HEK293 (cell line): ENCODE data around the gene PRSS50.

Experiments
- CTCF ChIP-seq: fragments of 450-650 bp; formaldehyde crosslinking; IDR thresholded peaks from 2 replicates; pipeline ENCODE4 v1.5.1; 2016; ENCODE audit warnings: missing biosample characterization, missing genetic modification characterization
- PATZ1 ChIP-seq: fragments of 450-650 bp; formaldehyde crosslinking; IDR thresholded peaks from 2 replicates; pipeline ENCODE4 v1.5.1; 2016; ENCODE audit warnings: missing biosample characterization, missing genetic modification characterization
- RBAK ChIP-seq: fragments of 450-650 bp; formaldehyde crosslinking; IDR thresholded peaks from 2 replicates; pipeline ENCODE4 v1.5.1; 2016; ENCODE audit warnings: missing biosample characterization, missing genetic modification characterization
- ZBTB1 ChIP-seq: fragments of 450-650 bp; formaldehyde crosslinking; IDR thresholded peaks from 2 replicates; pipeline ENCODE4 v1.5.1; 2016; ENCODE audit warnings: missing biosample characterization, missing genetic modification characterization
- ZNF302 ChIP-seq: fragments of 450-650 bp; formaldehyde crosslinking; IDR thresholded peaks from 2 replicates; pipeline ENCODE4 v1.5.1; 2016; ENCODE audit warnings: missing biosample characterization, missing genetic modification characterization, low read depth
- ZNF514 ChIP-seq: fragments of 450-650 bp; formaldehyde crosslinking; IDR thresholded peaks from 2 replicates; pipeline ENCODE4 v1.5.1; 2016; ENCODE audit warnings: missing biosample characterization, missing genetic modification characterization
- ZNF76 ChIP-seq: fragments of 450-650 bp; formaldehyde crosslinking; IDR thresholded peaks from 2 replicates; pipeline ENCODE4; 2016; ENCODE audit warnings: low read depth, missing biosample characterization, missing genetic modification characterization, borderline replicate concordance
- TF ChIP-seq, protein P1 (sequence below): fragments of 450-650 bp; formaldehyde crosslinking; IDR thresholded peaks from 2 replicates; pipeline ENCODE4 v1.5.1; 2016; ENCODE audit warnings: missing biosample characterization, missing genetic modification characterization, borderline replicate concordance

DNA sequence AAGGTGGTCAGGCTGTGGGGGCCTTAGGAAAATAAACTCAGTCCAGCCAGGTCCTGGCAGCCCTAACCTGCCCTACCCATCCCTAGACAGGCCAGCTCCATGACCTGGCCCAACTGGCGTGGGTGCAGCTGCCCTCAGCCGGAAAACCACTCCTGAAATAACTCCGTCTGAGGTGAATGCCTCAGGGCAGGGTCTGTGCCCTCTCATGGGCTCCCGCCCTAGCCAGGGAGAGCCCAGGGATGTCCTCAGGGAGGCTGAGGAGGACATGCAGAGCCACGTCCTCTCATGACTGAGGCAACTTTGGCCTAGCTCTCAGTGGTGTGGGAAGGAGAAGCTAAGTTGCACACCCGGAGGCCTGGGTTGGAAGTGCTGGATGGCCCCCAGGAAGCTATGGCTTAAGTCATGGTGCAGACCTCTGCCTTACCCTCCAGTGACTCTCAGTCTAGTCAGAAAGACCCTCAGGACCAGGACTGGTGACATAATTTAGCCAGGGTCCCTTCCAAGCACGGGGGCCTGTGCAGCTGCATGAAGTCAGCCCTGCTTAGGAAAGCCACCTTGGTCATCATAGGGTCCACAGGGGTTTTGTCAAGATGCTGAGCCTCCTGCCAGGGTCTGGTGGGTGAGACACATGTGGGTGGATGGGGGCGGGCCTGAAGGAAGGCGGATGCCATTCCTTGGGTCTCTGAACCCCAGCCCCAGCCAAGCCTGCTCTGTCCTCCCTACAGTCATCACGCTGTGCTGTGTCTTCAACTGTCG is 9.1 kb downstream of the PRSS50 start:
- no peak for TF ChIP-seq ZNF302 (tag by site-specific recombination)
- TF ChIP-seq ZBTB1: no peak
- no peak for TF ChIP-seq CTCF
- no peak for TF ChIP-seq ZNF76 (tag by site-specific recombination)
- TF ChIP-seq ZNF514 (tag by site-specific recombination): no peak
- no peak for TF ChIP-seq RBAK (tag by site-specific recombination)
- TF ChIP-seq, protein P1, sequence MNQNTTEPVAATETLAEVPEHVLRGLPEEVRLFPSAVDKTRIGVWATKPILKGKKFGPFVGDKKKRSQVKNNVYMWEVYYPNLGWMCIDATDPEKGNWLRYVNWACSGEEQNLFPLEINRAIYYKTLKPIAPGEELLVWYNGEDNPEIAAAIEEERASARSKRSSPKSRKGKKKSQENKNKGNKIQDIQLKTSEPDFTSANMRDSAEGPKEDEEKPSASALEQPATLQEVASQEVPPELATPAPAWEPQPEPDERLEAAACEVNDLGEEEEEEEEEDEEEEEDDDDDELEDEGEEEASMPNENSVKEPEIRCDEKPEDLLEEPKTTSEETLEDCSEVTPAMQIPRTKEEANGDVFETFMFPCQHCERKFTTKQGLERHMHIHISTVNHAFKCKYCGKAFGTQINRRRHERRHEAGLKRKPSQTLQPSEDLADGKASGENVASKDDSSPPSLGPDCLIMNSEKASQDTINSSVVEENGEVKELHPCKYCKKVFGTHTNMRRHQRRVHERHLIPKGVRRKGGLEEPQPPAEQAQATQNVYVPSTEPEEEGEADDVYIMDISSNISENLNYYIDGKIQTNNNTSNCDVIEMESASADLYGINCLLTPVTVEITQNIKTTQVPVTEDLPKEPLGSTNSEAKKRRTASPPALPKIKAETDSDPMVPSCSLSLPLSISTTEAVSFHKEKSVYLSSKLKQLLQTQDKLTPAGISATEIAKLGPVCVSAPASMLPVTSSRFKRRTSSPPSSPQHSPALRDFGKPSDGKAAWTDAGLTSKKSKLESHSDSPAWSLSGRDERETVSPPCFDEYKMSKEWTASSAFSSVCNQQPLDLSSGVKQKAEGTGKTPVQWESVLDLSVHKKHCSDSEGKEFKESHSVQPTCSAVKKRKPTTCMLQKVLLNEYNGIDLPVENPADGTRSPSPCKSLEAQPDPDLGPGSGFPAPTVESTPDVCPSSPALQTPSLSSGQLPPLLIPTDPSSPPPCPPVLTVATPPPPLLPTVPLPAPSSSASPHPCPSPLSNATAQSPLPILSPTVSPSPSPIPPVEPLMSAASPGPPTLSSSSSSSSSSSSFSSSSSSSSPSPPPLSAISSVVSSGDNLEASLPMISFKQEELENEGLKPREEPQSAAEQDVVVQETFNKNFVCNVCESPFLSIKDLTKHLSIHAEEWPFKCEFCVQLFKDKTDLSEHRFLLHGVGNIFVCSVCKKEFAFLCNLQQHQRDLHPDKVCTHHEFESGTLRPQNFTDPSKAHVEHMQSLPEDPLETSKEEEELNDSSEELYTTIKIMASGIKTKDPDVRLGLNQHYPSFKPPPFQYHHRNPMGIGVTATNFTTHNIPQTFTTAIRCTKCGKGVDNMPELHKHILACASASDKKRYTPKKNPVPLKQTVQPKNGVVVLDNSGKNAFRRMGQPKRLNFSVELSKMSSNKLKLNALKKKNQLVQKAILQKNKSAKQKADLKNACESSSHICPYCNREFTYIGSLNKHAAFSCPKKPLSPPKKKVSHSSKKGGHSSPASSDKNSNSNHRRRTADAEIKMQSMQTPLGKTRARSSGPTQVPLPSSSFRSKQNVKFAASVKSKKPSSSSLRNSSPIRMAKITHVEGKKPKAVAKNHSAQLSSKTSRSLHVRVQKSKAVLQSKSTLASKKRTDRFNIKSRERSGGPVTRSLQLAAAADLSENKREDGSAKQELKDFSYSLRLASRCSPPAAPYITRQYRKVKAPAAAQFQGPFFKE: no peak
- no peak for TF ChIP-seq PATZ1 (tag by site-specific recombination)
